Lower leg skin (tissue), 4 donors: Measurements from ENCODE around the gene ANGPTL2. TPM values are rescaled to one million over a fixed set of nuclear protein-coding genes. Genes with fewer than 3 reads are reported as not detected.

Experiments
- DNase-seq, 2 donors: peaks; one replicate each; pipeline ENCODE4 v3.0.0-alpha.2; 2019; ENCODE audit warnings: low spot score in 2 of 2
- H3K4me3 ChIP-seq: fragments of 200-600 bp; sonication (generic); 2 replicates; pipeline ENCODE4 v1.5.1; 2017; ENCODE audit warnings: mild to moderate bottlenecking, low read depth; ENCODE audit not compliant: poor library complexity, severe bottlenecking
- CTCF ChIP-seq, 3 donors: fragments of 450-650 bp; IDR thresholded peaks; one replicate each; pipeline ENCODE4 v1.5.1; 2016; ENCODE audit warnings: antibody characterized with exemption in 3 of 3, mild to moderate bottlenecking in 3 of 3, moderate library complexity in 2 of 3
- POLR2A ChIP-seq, 2 donors: fragments of 450-650 bp; IDR thresholded peaks; one replicate each; pipeline ENCODE4 v1.6.1; 2016 to 2017; ENCODE audit warnings: antibody characterized with exemption in 2 of 2, mild to moderate bottlenecking in 1 of 2, moderate library complexity in 1 of 2
- WGBS, 2 donors: methylation state at CpG; one replicate each; pipeline ENCODE4 v1.1.5; 2018; 5-methylcytosine and 5-hydroxymethylcytosine counted together
- intact Hi-C: fragments of 100-400 bp; cut with DNase I; formaldehyde crosslinking; loops from one replicate; pipeline ENCODE4 v1.15.0; 2023; ENCODE audit warnings: low total_unique reads
- total RNA-seq, 4 donors: library from RNA; depleted of rRNA; stranded (reverse); fragments of >200 nt; gene quantifications; one replicate each; pipeline ENCODE4 v1.1.0, GENCODE V29; 2016

ANGPTL2 gene
- total RNA-seq, 4 donors from 2014 or later = 10.5 to 37.8 (median 18.5) TPM

GRCh38 chr9:127116088-127116726 is 6.2 kb downstream of the ANGPTL2 start:
- no peak overlapping the region for H3K4me3 ChIP-seq
- TF ChIP-seq CTCF (IDR thresholded peaks at IDR 0.05) = no peak
- no peak for TF ChIP-seq POLR2A (IDR thresholded peaks at IDR 0.05)
- WGBS, 2 donors = 64 to 73% methylated on average over 6 of the region's 6 CpGs
- intact Hi-C loops = no loop called here
- DNase-seq = peak in 1 of 2 donors; percentile 81

GRCh38 chr9:127114606-127115005 is 7.8 kb downstream of the ANGPTL2 start:
- WGBS, 2 donors = 60 to 64% methylated on average over 3 to 4 of the region's 5 CpGs
- no peak overlapping the region for H3K4me3 ChIP-seq
- intact Hi-C loops = no loop called here
- TF ChIP-seq CTCF (IDR thresholded peaks at IDR 0.05) (no peak), POLR2A (IDR thresholded peaks at IDR 0.05) (no peak)
- no peak for DNase-seq

GRCh38 chr9:127113191-127113972 is 9.1 kb downstream of the ANGPTL2 start:
- intact Hi-C loops = no loop called here
- DNase-seq = no peak
- no peak overlapping the region for H3K4me3 ChIP-seq
- whole genome bisulfite sequencing, 2 donors = 77 to 81% methylated on average over 10 of the region's 10 CpGs
- TF ChIP-seq POLR2A (IDR thresholded peaks at IDR 0.05) (no peak), CTCF (IDR thresholded peaks at IDR 0.05) (no peak)

GRCh38 chr9:127112735-127113161 is 9.7 kb downstream of the ANGPTL2 start:
- intact Hi-C loops = no loop called here
- TF ChIP-seq POLR2A (IDR thresholded peaks at IDR 0.05) = no peak
- TF ChIP-seq CTCF (IDR thresholded peaks at IDR 0.05) = no peak
- 69 to 76% methylated on average over 3 of the region's 3 CpGs for WGBS, 2 donors
- H3K4me3 ChIP-seq = no peak overlapping the region
- DNase-seq = peak in 1 of 2 donors; percentile 86

- WGBS, 2 donors = 20 to 35% methylated on average over 7 of the region's 7 CpGs
- intact Hi-C loops = no loop called here
- H3K4me3 ChIP-seq = no peak overlapping the region
- DNase-seq = peak; percentile 58 to 89
- TF ChIP-seq CTCF (IDR thresholded peaks at IDR 0.05) = no peak
- TF ChIP-seq POLR2A (IDR thresholded peaks at IDR 0.05) = no peak
Observed at GRCh38 chr9:127112056-127112455, 10.4 kb downstream of the ANGPTL2 start.
